ENCODE measurements around the gene RYR3. TPM values are rescaled to one million over a fixed set of nuclear protein-coding genes. Genes with fewer than 3 reads are reported as not detected.

The RYR3 gene
- total and polyA plus RNA-seq, 2 of the 13 experiments (the other 11 are each of a cell fraction or from before 2014, with no cell fraction given) = not detected

DNA sequence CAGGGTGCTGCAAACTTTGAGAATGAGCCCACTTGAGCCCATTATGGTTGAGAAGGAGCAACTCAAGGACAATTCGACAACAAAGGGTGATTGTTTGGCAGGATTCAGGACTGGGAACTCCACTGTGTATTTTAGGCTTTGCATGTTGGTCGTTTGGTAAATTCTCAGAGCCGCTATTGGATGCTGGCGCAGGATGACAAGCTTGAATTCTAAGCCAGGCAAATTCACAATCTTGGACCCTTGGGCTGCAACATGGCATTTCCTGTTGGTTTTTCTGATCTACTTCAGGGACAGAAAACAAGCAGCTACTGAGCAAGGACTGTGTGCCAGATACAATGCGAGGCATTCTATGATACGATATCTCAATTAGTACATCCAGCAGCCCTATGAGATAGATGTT is 82.8 kb downstream of the RYR3 start:
- Histone ChIP-seq H4K20me1 (ENCODE audit: insufficient read depth, low read length) (no peaks in the 10 kb centered on the region), H3K36me3 (replicated peaks in 1 of 2; ENCODE audit: control insufficient read depth in 1 of 2, insufficient read depth in 2 of 2, low read length in 2 of 2) (no peaks in the 10 kb centered on the region), H3K27ac (ENCODE audit: extremely low read length, insufficient read depth, low read length) (no peak overlapping the region), H2AFZ (ENCODE audit: low read length) (no peak overlapping the region), H3K4me2 (ENCODE audit: low read depth, low read length) (no peak overlapping the region), H3K9me3 (ENCODE audit: low read length) (no peaks in the 10 kb centered on the region), H3K4me3 (replicated peaks in 1 of 3; ENCODE audit: insufficient read depth in 1 of 3, low read depth in 2 of 3, low read length in 3 of 3) (no peak overlapping the region), H3K9ac (ENCODE audit: insufficient read depth, low read depth, low read length) (no peak overlapping the region), H3K27me3 (ENCODE audit: control insufficient read depth in 1 of 2, insufficient read depth in 2 of 2, low read length in 2 of 2) (peaks cover 0 to 3% of the 10 kb centered on the region in 2 experiments; a peak in 1 of 5 replicates), H3K4me1 (ENCODE audit: insufficient read depth, low read length) (no peaks in the 10 kb centered on the region), H3K79me2 (ENCODE audit: insufficient read depth, low read length) (no peaks in the 10 kb centered on the region)
- in situ Hi-C loops (cut with HindIII; ENCODE audit: extremely low pct_ligation_motif_present, low pct_unique_long_range_greater_than_20kb) (no loop called here), intact Hi-C loops (cut with micrococcal nuclease; ENCODE audit: unreplicated experiment) (no loop called here)
- ATAC-seq = no peak
- TF ChIP-seq ZFP36L2 (CRISPR knock-in tag; IDR thresholded peaks at IDR 0.05) (no peak), ZNF556 (CRISPR knock-in tag; IDR thresholded peaks at IDR 0.05; ENCODE audit: borderline replicate concordance) (no peak)
- 26% methylated on average over 6 of the region's 6 CpGs for WGBS (ENCODE audit: low lambda C conversion rate)
- CTCF ChIA-PET (ENCODE audit: low intra/inter-chr PET ratio, low total read pairs) = no interaction called here
- DNase-seq (ENCODE audit: low spot score) = no peak
- no TSS peak for BruUV-seq (replicated peaks)
- POLR2A ChIA-PET = no interaction called here
- no peak for FAIRE-seq

DNA sequence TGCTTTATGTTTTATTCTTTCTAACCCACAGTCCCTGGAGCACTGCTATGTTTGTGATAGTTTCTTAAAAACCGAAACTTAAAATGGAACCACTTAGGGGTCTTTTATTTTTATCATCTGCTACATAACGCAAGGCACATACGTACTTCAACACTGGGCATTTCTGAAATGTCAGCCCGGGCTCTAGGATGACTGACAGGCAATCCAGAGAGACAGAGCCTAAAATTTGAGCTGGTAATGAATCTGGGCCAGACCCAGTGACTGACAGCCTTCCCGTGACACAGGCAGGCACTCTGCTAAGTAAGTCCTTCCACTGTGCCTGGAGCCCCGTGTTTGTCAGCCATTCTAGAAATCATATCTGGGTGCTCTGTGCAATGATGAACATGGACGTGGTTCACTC is 84.6 kb downstream of the RYR3 start:
- Histone ChIP-seq H3K79me2 (ENCODE audit: insufficient read depth, low read length) (no peaks in the 10 kb centered on the region), H3K4me3 (replicated peaks in 1 of 3; ENCODE audit: insufficient read depth in 1 of 3, low read depth in 2 of 3, low read length in 3 of 3) (no peak overlapping the region), H3K27me3 (ENCODE audit: control insufficient read depth in 1 of 2, insufficient read depth in 2 of 2, low read length in 2 of 2) (peaks cover 0 to 3% of the 10 kb centered on the region in 2 experiments; a peak in 1 of 5 replicates), H3K9ac (ENCODE audit: insufficient read depth, low read depth, low read length) (no peak overlapping the region), H4K20me1 (ENCODE audit: insufficient read depth, low read length) (no peaks in the 10 kb centered on the region), H3K36me3 (replicated peaks in 1 of 2; ENCODE audit: control insufficient read depth in 1 of 2, insufficient read depth in 2 of 2, low read length in 2 of 2) (no peaks in the 10 kb centered on the region), H3K4me1 (ENCODE audit: insufficient read depth, low read length) (no peaks in the 10 kb centered on the region), H3K4me2 (ENCODE audit: low read depth, low read length) (no peak overlapping the region), H2AFZ (ENCODE audit: low read length) (no peak overlapping the region), H3K9me3 (ENCODE audit: low read length) (no peaks in the 10 kb centered on the region), H3K27ac (ENCODE audit: extremely low read length, insufficient read depth, low read length) (no peak overlapping the region)
- ATAC-seq = no peak
- intact Hi-C loops (cut with micrococcal nuclease; ENCODE audit: unreplicated experiment) (no loop called here), in situ Hi-C loops (cut with HindIII; ENCODE audit: extremely low pct_ligation_motif_present, low pct_unique_long_range_greater_than_20kb) (no loop called here)
- FAIRE-seq = no peak
- no peak for DNase-seq (ENCODE audit: low spot score)
- BruUV-seq (replicated peaks) = no TSS peak
- WGBS (ENCODE audit: low lambda C conversion rate) = 5% methylated on average over 4 of the region's 7 CpGs
- ChIA-PET CTCF (ENCODE audit: low intra/inter-chr PET ratio, low total read pairs) (no interaction called here), POLR2A (no interaction called here)
- no peak for TF ChIP-seq ZMAT3 (CRISPR knock-in tag; conservative IDR thresholded peaks at IDR 0.05)
- TF ChIP-seq ZNF547 (CRISPR knock-in tag; IDR thresholded peaks at IDR 0.05) = no peak
- no peak for TF ChIP-seq ZNF616 (CRISPR knock-in tag; IDR thresholded peaks at IDR 0.05; ENCODE audit: low read depth)
- no peak for TF ChIP-seq HNF4G (IDR thresholded peaks at IDR 0.05; ENCODE audit: borderline replicate concordance, low read depth, low read length)
- no peak for TF ChIP-seq HNF4G (CRISPR knock-in tag; IDR thresholded peaks at IDR 0.05; ENCODE audit: borderline replicate concordance, low read depth)
- no peak for TF ChIP-seq IRF2 (CRISPR knock-in tag; IDR thresholded peaks at IDR 0.05)
- TF ChIP-seq, protein P1, sequence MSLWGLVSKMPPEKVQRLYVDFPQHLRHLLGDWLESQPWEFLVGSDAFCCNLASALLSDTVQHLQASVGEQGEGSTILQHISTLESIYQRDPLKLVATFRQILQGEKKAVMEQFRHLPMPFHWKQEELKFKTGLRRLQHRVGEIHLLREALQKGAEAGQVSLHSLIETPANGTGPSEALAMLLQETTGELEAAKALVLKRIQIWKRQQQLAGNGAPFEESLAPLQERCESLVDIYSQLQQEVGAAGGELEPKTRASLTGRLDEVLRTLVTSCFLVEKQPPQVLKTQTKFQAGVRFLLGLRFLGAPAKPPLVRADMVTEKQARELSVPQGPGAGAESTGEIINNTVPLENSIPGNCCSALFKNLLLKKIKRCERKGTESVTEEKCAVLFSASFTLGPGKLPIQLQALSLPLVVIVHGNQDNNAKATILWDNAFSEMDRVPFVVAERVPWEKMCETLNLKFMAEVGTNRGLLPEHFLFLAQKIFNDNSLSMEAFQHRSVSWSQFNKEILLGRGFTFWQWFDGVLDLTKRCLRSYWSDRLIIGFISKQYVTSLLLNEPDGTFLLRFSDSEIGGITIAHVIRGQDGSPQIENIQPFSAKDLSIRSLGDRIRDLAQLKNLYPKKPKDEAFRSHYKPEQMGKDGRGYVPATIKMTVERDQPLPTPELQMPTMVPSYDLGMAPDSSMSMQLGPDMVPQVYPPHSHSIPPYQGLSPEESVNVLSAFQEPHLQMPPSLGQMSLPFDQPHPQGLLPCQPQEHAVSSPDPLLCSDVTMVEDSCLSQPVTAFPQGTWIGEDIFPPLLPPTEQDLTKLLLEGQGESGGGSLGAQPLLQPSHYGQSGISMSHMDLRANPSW (CRISPR knock-in tag; IDR thresholded peaks at IDR 0.05; ENCODE audit: borderline replicate concordance) = no peak
- TF ChIP-seq ZNF331 (CRISPR knock-in tag; IDR thresholded peaks at IDR 0.05) = no peak
- TF ChIP-seq, protein P2, sequence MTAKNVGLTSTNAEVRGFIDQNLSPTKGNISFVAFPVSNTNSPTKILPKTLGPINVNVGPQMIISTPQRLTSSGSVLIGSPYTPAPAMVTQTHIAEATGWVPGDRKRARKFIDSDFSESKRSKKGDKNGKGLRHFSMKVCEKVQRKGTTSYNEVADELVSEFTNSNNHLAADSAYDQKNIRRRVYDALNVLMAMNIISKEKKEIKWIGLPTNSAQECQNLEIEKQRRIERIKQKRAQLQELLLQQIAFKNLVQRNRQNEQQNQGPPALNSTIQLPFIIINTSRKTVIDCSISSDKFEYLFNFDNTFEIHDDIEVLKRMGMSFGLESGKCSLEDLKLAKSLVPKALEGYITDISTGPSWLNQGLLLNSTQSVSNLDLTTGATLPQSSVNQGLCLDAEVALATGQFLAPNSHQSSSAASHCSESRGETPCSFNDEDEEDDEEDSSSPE (CRISPR knock-in tag; IDR thresholded peaks at IDR 0.05) = no peak
- no peak for TF ChIP-seq SCMH1 (CRISPR knock-in tag; IDR thresholded peaks at IDR 0.05; ENCODE audit: borderline replicate concordance)
- no peak for TF ChIP-seq ZSCAN22 (CRISPR knock-in tag; IDR thresholded peaks at IDR 0.05)
- TF ChIP-seq SP4 (CRISPR knock-in tag; IDR thresholded peaks at IDR 0.05) = no peak
- no peak for TF ChIP-seq NFKB2 (CRISPR knock-in tag; IDR thresholded peaks at IDR 0.05; ENCODE audit: borderline replicate concordance)
- no peak for TF ChIP-seq NFKBIZ (CRISPR knock-in tag; IDR thresholded peaks at IDR 0.05)
- TF ChIP-seq ZNF746 (CRISPR knock-in tag; IDR thresholded peaks at IDR 0.05) = no peak
- TF ChIP-seq NRL (CRISPR knock-in tag; IDR thresholded peaks at IDR 0.05; ENCODE audit: borderline replicate concordance) = no peak

All from HepG2 (cell line).